AG10803 (cell line): ENCODE results near the gene AFF3.

Source experiments
- DNase-seq: peaks from one replicate; pipeline ENCODE4 v3.0.0; 2010; ENCODE audit warnings: low read depth
- H3K4me3 ChIP-seq: 2 replicates; pipeline ENCODE4 v1.5.1; 2011; ENCODE audit warnings: mild to moderate bottlenecking, low read length, control low read depth
- CTCF ChIP-seq: conservative IDR thresholded peaks from 2 replicates; pipeline ENCODE4 v1.5.1; 2011; ENCODE audit warnings: mild to moderate bottlenecking, low read length, control low read depth, inconsistent platforms

The AFF3 gene

GRCh38 chr2:99918389-99918788 lies 224.0 kb downstream of the AFF3 start:
- DNase-seq = no peak
- TF ChIP-seq CTCF = no peak

GRCh38 chr2:99915108-99915675 lies 227.2 kb downstream of the AFF3 start:
- TF ChIP-seq CTCF = no peak
- DNase-seq = no peak
- H3K4me3 ChIP-seq = no peak overlapping the region

More at GRCh38 chr2:99918389-99918788, 224.0 kb downstream of the AFF3 start:
- H3K4me3 ChIP-seq = no peak overlapping the region

GRCh38 chr2:99911736-99912135 lies 230.7 kb downstream of the AFF3 start:
- no peak for DNase-seq
- no peak overlapping the region for H3K4me3 ChIP-seq
- no peak for TF ChIP-seq CTCF

GRCh38 chr2:99910902-99911301 lies 231.5 kb downstream of the AFF3 start:
- H3K4me3 ChIP-seq = no peak overlapping the region
- TF ChIP-seq CTCF = no peak
- DNase-seq = no peak

- H3K4me3 ChIP-seq = no peak overlapping the region
- no peak for TF ChIP-seq CTCF
- DNase-seq = no peak
Measured at GRCh38 chr2:99905636-99906035, 236.8 kb downstream of the AFF3 start.

GRCh38 chr2:99905025-99905424 lies 237.4 kb downstream of the AFF3 start:
- TF ChIP-seq CTCF = no peak
- no peak for DNase-seq
- H3K4me3 ChIP-seq = no peak overlapping the region

- no peak overlapping the region for H3K4me3 ChIP-seq
- TF ChIP-seq CTCF = no peak
- DNase-seq = no peak
Measured at GRCh38 chr2:99903981-99904380, 238.4 kb downstream of the AFF3 start.
